Activated CD4-positive, alpha-beta T cell treated with anti-CD3 and anti-CD28 coated beads, Interleukin-2, amount 50 U/mL, for 48 hours (primary cell): ENCODE data around the gene UBR4.

ENCODE experiments used
- DNase-seq, 2 experiments: peaks; one replicate each; pipeline ENCODE4 v3.0.0-alpha.2; 2020

Gene UBR4

GRCh38 chr1:19133360-19133759 is 76.7 kb downstream of the UBR4 start:
- no peak for DNase-seq

GRCh38 chr1:19130468-19130867 is 79.6 kb downstream of the UBR4 start:
- no peak for DNase-seq

GRCh38 chr1:19128968-19129514 is 81.0 kb downstream of the UBR4 start:
- no peak for DNase-seq

- peak in 1 of 2 experiments; percentile 25 for DNase-seq
Measured at GRCh38 chr1:19124273-19124672, 85.8 kb downstream of the UBR4 start.

- DNase-seq = peak; percentile 16 to 32
Measured at GRCh38 chr1:19123837-19124236, 86.2 kb downstream of the UBR4 start.

GRCh38 chr1:19122668-19123067 is 87.4 kb downstream of the UBR4 start:
- no peak for DNase-seq

- DNase-seq = no peak
Measured at GRCh38 chr1:19121192-19121591, 88.9 kb downstream of the UBR4 start.

- DNase-seq = no peak
Measured at GRCh38 chr1:19120070-19120469, 90.0 kb downstream of the UBR4 start.

- DNase-seq = no peak
Measured at GRCh38 chr1:19115082-19115808, 94.8 kb downstream of the UBR4 start.

GRCh38 chr1:19113697-19114092 is 96.4 kb downstream of the UBR4 start:
- DNase-seq = peak; percentile 29 to 32

- no peak for DNase-seq
Measured at GRCh38 chr1:19112891-19113696, 97.0 kb downstream of the UBR4 start.

GRCh38 chr1:19110257-19110927 is 99.7 kb downstream of the UBR4 start:
- no peak for DNase-seq

GRCh38 chr1:19109545-19109944 is 100.5 kb downstream of the UBR4 start:
- no peak for DNase-seq

GRCh38 chr1:19101244-19101643 is 108.8 kb downstream of the UBR4 start:
- DNase-seq = no peak

- no peak for DNase-seq
Measured at GRCh38 chr1:19100028-19100427, 110.0 kb downstream of the UBR4 start.

GRCh38 chr1:19096990-19097389 is 113.1 kb downstream of the UBR4 start:
- DNase-seq = no peak

GRCh38 chr1:19096036-19096833 is 113.8 kb downstream of the UBR4 start:
- DNase-seq = peak in 1 of 2 experiments; percentile 18

- no peak for DNase-seq
Measured at GRCh38 chr1:19091196-19091953, 118.7 kb downstream of the UBR4 start.

- no peak for DNase-seq
Measured at GRCh38 chr1:19089524-19089923, 120.5 kb downstream of the UBR4 start.

GRCh38 chr1:19088717-19089442 is 121.2 kb downstream of the UBR4 start:
- no peak for DNase-seq
